ENCODE results near the gene SEM1. TPM values are rescaled to one million over a fixed set of nuclear protein-coding genes. Genes with fewer than 3 reads are reported as not detected.

Gene SEM1
- total and polyA plus RNA-seq, 9 of the 15 experiments (the other 6 are each of a cell fraction or from before 2014, with no cell fraction given) = 74.7 to 938 (median 454) TPM

DNA sequence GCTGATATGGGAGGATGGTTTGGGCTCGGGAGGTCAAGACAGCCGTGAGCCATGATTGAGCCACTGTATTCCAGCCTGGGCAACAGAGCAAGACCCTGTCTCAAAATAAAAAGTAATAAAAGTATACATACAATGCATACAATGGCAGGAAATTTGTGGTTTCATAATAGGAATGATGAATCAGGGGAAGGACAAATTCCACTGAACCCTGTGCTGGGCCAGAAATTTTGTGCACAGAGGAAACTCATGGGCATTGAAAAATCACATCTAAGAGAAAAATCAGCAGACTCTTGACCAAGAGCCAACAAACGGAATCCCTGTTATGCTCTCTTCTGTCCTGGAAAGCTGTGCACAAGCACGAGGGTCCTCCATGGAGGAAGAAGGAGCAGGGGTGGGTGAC is 35.1 kb downstream of the SEM1 start (continued):
- TF ChIP-seq, protein P1, sequence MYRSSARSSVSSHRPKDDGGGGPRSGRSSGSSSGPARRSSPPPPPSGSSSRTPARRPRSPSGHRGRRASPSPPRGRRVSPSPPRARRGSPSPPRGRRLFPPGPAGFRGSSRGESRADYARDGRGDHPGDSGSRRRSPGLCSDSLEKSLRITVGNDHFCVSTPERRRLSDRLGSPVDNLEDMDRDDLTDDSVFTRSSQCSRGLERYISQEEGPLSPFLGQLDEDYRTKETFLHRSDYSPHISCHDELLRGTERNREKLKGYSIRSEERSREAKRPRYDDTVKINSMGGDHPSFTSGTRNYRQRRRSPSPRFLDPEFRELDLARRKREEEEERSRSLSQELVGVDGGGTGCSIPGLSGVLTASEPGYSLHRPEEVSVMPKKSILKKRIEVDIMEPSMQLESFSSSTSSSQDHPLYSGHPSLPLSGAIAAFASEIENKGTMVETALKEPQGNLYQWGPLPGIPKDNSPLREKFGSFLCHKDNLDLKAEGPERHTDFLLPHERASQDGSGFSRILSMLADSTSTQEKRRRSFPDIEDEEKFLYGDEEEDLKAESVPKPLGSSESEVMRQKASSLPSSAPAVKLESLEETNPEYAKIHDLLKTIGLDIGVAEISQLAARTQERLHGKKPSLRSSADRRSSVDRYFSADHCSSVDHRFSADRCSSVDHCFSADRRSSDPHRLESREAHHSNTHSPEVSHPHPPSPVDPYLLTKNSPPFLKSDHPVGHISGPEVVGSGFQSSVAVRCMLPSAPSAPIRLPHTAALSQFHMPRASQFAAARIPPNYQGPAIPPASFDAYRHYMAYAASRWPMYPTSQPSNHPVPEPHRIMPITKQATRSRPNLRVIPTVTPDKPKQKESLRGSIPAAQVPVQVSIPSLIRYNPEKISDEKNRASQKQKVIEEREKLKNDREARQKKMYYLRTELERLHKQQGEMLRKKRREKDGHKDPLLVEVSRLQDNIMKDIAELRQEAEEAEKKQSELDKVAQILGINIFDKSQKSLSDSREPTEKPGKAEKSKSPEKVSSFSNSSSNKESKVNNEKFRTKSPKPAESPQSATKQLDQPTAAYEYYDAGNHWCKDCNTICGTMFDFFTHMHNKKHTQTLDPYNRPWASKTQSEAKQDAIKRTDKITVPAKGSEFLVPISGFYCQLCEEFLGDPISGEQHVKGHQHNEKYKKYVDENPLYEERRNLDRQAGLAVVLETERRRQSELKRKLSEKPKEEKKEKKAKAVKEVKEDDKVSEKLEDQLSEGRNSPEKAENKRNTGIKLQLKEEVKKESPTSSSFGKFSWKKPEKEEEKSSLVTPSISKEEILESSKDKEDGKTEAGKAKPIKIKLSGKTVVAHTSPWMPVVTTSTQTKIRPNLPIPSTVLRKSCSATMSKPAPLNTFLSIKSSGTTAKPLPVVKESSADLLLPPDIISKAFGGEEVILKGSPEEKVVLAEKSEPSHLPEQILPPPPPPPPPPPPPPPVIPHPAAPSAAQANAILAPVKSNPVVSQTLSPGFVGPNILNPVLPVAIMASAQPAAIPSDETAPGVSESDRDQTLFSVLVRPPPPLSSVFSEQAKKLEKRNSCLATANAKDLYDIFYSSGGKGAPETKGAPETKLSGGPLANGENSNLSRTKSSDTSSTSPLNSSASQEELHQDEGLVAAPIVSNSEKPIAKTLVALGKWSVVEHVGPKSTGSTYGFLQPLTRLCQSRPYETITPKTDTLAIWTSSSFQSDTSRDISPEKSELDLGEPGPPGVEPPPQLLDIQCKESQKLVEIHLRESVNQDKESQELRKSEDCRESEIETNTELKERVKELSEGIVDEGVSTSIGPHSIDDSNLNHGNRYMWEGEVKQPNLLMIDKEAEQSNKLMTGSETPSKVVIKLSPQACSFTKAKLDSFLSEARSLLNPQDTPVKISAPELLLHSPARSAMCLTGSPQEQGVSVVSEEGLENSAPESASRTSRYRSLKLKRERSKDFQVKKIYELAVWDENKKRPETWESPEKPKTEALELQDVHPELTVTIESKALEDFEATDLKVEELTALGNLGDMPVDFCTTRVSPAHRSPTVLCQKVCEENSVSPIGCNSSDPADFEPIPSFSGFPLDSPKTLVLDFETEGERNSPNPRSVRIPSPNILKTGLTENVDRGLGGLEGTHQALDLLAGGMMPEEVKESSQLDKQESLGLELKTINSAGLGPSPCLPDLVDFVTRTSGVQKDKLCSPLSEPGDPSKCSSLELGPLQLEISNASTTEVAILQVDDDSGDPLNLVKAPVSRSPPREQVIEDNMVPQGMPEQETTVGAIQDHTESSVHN (IDR thresholded peaks at IDR 0.05; ENCODE audit: borderline replicate concordance in 1 of 2, low read depth in 1 of 2) = no peak
- TF ChIP-seq BRD9 (IDR thresholded peaks at IDR 0.05; ENCODE audit: low read depth, partially characterized antibody) = no peak
- TF ChIP-seq, protein P2, sequence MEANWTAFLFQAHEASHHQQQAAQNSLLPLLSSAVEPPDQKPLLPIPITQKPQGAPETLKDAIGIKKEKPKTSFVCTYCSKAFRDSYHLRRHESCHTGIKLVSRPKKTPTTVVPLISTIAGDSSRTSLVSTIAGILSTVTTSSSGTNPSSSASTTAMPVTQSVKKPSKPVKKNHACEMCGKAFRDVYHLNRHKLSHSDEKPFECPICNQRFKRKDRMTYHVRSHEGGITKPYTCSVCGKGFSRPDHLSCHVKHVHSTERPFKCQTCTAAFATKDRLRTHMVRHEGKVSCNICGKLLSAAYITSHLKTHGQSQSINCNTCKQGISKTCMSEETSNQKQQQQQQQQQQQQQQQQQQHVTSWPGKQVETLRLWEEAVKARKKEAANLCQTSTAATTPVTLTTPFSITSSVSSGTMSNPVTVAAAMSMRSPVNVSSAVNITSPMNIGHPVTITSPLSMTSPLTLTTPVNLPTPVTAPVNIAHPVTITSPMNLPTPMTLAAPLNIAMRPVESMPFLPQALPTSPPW (CRISPR knock-in tag; IDR thresholded peaks at IDR 0.05) = no peak
- no peak for TF ChIP-seq HOXB6 (CRISPR knock-in tag; IDR thresholded peaks at IDR 0.05; ENCODE audit: borderline replicate concordance)
- TF ChIP-seq PRMT5 (CRISPR knock-in tag; IDR thresholded peaks at IDR 0.05) = no peak
- TF ChIP-seq NUFIP1 (IDR thresholded peaks at IDR 0.05; ENCODE audit: partially characterized antibody) = no peak
- no peak for TF ChIP-seq BMI1 (IDR thresholded peaks at IDR 0.05; ENCODE audit: low read length)
